ENCODE results near the gene LRP1.

Gene LRP1

DNA sequence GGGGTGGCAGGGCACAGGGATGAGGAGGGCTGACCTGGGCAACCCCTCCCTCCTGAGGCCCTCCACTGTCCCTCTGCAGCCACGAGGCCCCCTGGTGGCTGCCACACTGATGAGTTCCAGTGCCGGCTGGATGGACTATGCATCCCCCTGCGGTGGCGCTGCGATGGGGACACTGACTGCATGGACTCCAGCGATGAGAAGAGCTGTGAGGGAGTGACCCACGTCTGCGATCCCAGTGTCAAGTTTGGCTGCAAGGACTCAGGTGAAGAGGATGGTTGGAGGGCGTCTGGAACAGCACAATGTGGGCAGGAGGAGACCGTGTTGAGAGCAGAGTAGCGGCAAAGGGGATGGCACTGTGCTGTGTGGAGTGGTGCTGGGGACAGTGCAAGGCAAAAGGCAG, 44.8 kb downstream of the LRP1 start:
- Histone ChIP-seq H3K9me3 (ENCODE audit: control insufficient read depth, low read length) (no peaks in the 10 kb centered on the region), H3K27me3 (replicated peaks; ENCODE audit: control insufficient read depth, insufficient read depth, low read length, poor library complexity, severe bottlenecking) (no peaks in the 10 kb centered on the region), H3K4me3 (ENCODE audit: insufficient read depth, low read depth, low read length, poor library complexity, severe bottlenecking) (no peak overlapping the region), H3K36me3 (ENCODE audit: control insufficient read depth, insufficient read depth, low read length) (no peaks in the 10 kb centered on the region), H3K4me1 (ENCODE audit: control insufficient read depth, insufficient read depth, low read length, poor library complexity, severe bottlenecking) (no peaks in the 10 kb centered on the region), H3K27ac (ENCODE audit: insufficient read depth, low read length, poor library complexity, severe bottlenecking) (no peak overlapping the region)
- no peak for DNase-seq

DNA sequence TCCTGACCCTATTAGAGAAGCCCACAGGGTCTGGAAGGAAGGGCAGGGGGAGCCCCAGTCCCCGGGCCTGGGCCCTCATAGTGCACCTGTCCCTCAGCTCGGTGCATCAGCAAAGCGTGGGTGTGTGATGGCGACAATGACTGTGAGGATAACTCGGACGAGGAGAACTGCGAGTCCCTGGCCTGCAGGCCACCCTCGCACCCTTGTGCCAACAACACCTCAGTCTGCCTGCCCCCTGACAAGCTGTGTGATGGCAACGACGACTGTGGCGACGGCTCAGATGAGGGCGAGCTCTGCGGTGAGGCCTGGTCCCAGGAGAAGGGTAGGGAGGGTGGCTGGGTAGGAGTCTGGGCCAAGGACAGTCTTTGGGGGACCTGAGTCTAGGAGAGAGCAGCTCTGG, 45.4 kb downstream of the LRP1 start:
- Histone ChIP-seq H3K36me3 (ENCODE audit: control insufficient read depth, insufficient read depth, low read length) (no peaks in the 10 kb centered on the region), H3K27ac (ENCODE audit: insufficient read depth, low read length, poor library complexity, severe bottlenecking) (no peak overlapping the region), H3K4me1 (ENCODE audit: control insufficient read depth, insufficient read depth, low read length, poor library complexity, severe bottlenecking) (no peaks in the 10 kb centered on the region), H3K4me3 (ENCODE audit: insufficient read depth, low read depth, low read length, poor library complexity, severe bottlenecking) (no peak overlapping the region), H3K9me3 (ENCODE audit: control insufficient read depth, low read length) (no peaks in the 10 kb centered on the region), H3K27me3 (replicated peaks; ENCODE audit: control insufficient read depth, insufficient read depth, low read length, poor library complexity, severe bottlenecking) (no peaks in the 10 kb centered on the region)
- DNase-seq = no peak

DNA sequence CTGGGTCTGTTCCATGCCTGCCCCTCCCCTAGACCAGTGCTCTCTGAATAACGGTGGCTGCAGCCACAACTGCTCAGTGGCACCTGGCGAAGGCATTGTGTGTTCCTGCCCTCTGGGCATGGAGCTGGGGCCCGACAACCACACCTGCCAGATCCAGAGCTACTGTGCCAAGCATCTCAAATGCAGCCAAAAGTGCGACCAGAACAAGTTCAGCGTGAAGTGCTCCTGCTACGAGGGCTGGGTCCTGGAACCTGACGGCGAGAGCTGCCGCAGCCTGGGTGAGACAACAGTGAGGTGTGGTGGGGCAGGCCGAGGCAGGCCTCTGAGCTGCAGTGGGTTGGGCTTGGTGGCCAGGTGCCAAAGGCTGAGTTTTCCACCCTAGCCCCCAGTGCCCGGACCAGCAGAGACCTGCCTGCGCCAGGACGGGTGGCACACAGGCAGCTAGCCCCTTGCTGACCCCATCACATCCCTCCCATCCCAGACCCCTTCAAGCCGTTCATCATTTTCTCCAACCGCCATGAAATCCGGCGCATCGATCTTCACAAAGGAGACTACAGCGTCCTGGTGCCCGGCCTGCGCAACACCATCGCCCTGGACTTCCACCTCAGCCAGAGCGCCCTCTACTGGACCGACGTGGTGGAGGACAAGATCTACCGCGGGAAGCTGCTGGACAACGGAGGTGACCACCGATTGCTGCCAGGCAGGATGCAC, 47.3 kb downstream of the LRP1 start:
- Histone ChIP-seq H3K9me3 (ENCODE audit: control insufficient read depth, low read length) (no peaks in the 10 kb centered on the region), H3K4me3 (ENCODE audit: insufficient read depth, low read depth, low read length, poor library complexity, severe bottlenecking) (no peak overlapping the region), H3K27me3 (replicated peaks; ENCODE audit: control insufficient read depth, insufficient read depth, low read length, poor library complexity, severe bottlenecking) (no peaks in the 10 kb centered on the region), H3K4me1 (ENCODE audit: control insufficient read depth, insufficient read depth, low read length, poor library complexity, severe bottlenecking) (no peaks in the 10 kb centered on the region), H3K36me3 (ENCODE audit: control insufficient read depth, insufficient read depth, low read length) (no peaks in the 10 kb centered on the region), H3K27ac (ENCODE audit: insufficient read depth, low read length, poor library complexity, severe bottlenecking) (no peak overlapping the region)
- peak in 2 of 3 donors; percentile 5 to 18 for DNase-seq

DNA sequence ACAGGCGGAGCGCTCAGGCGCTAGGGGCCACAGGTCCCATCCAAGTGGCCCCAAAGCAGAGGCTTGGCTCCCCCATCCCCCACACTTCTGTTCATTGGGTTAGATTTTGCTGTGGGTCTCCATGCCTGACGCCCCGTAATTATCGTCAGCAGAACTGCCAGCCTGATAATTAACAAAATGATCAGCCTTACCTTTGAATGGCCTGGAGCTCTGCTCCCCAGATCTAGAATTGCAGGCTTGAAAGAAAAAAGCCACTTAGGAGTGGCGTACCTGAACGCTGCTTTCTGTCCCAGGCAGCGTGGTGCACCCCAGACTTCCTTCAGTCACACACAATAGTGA, 47.8 kb downstream of the LRP1 start:
- Histone ChIP-seq H3K4me3 (ENCODE audit: insufficient read depth, low read depth, low read length, poor library complexity, severe bottlenecking) (no peak overlapping the region), H3K27ac (ENCODE audit: insufficient read depth, low read length, poor library complexity, severe bottlenecking) (no peak overlapping the region), H3K36me3 (ENCODE audit: control insufficient read depth, insufficient read depth, low read length) (no peaks in the 10 kb centered on the region), H3K27me3 (replicated peaks; ENCODE audit: control insufficient read depth, insufficient read depth, low read length, poor library complexity, severe bottlenecking) (no peaks in the 10 kb centered on the region), H3K4me1 (ENCODE audit: control insufficient read depth, insufficient read depth, low read length, poor library complexity, severe bottlenecking) (no peaks in the 10 kb centered on the region), H3K9me3 (ENCODE audit: control insufficient read depth, low read length) (no peaks in the 10 kb centered on the region)
- DNase-seq = no peak

DNA sequence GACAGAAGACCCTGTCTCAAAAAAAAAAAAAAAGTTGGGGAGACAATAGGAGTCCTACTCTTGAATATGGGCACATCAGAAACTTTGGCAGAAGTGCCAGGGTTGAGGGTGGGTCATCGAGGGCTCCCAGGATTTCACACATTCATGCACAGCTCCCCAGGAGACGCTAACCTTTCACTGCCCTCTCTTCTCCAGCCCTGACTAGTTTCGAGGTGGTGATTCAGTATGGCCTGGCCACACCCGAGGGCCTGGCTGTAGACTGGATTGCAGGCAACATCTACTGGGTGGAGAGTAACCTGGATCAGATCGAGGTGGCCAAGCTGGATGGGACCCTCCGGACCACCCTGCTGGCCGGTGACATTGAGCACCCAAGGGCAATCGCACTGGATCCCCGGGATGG, 48.6 kb downstream of the LRP1 start:
- Histone ChIP-seq H3K36me3 (ENCODE audit: control insufficient read depth, insufficient read depth, low read length) (no peaks in the 10 kb centered on the region), H3K27me3 (replicated peaks; ENCODE audit: control insufficient read depth, insufficient read depth, low read length, poor library complexity, severe bottlenecking) (no peaks in the 10 kb centered on the region), H3K9me3 (ENCODE audit: control insufficient read depth, low read length) (no peaks in the 10 kb centered on the region), H3K4me1 (ENCODE audit: control insufficient read depth, insufficient read depth, low read length, poor library complexity, severe bottlenecking) (no peaks in the 10 kb centered on the region), H3K27ac (ENCODE audit: insufficient read depth, low read length, poor library complexity, severe bottlenecking) (no peak overlapping the region), H3K4me3 (ENCODE audit: insufficient read depth, low read depth, low read length, poor library complexity, severe bottlenecking) (no peak overlapping the region)
- DNase-seq = no peak

DNA sequence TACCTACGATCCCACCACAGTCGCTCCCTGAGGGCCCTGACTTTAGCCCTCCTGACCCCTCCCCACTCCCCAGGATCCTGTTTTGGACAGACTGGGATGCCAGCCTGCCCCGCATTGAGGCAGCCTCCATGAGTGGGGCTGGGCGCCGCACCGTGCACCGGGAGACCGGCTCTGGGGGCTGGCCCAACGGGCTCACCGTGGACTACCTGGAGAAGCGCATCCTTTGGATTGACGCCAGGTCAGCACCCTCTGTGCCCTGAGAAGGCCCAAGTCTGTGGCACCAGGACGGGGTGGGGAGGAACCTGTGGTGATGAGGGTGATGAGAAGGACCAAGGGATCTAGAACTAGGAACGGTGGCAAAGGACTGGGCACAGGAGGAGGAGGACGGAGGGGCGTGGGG, 49.1 kb downstream of the LRP1 start:
- H3K36me3 ChIP-seq (ENCODE audit: control insufficient read depth, insufficient read depth, low read length) = no peaks in the 10 kb centered on the region

DNA sequence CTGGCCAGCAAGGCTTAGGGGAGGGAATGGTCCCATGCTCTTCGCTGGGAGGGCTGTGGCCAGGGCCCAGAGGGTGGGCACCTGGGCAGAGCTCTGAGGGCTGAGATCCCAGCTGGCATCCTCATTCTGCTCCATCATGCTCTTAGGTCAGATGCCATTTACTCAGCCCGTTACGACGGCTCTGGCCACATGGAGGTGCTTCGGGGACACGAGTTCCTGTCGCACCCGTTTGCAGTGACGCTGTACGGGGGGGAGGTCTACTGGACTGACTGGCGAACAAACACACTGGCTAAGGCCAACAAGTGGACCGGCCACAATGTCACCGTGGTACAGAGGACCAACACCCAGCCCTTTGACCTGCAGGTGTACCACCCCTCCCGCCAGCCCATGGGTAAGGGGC, 49.9 kb downstream of the LRP1 start:
- DNase-seq = no peak
- Histone ChIP-seq H3K4me3 (ENCODE audit: insufficient read depth, low read depth, low read length, poor library complexity, severe bottlenecking) (no peak overlapping the region), H3K4me1 (ENCODE audit: control insufficient read depth, insufficient read depth, low read length, poor library complexity, severe bottlenecking) (no peaks in the 10 kb centered on the region), H3K36me3 (ENCODE audit: control insufficient read depth, insufficient read depth, low read length) (no peaks in the 10 kb centered on the region), H3K27ac (ENCODE audit: insufficient read depth, low read length, poor library complexity, severe bottlenecking) (no peak overlapping the region), H3K27me3 (replicated peaks; ENCODE audit: control insufficient read depth, insufficient read depth, low read length, poor library complexity, severe bottlenecking) (no peaks in the 10 kb centered on the region), H3K9me3 (ENCODE audit: control insufficient read depth, low read length) (no peaks in the 10 kb centered on the region)

More for the DNA sequence above, 49.1 kb downstream of the LRP1 start:
- Histone ChIP-seq H3K4me1 (ENCODE audit: control insufficient read depth, insufficient read depth, low read length, poor library complexity, severe bottlenecking) (no peaks in the 10 kb centered on the region), H3K4me3 (ENCODE audit: insufficient read depth, low read depth, low read length, poor library complexity, severe bottlenecking) (no peak overlapping the region), H3K27me3 (replicated peaks; ENCODE audit: control insufficient read depth, insufficient read depth, low read length, poor library complexity, severe bottlenecking) (no peaks in the 10 kb centered on the region), H3K9me3 (ENCODE audit: control insufficient read depth, low read length) (no peaks in the 10 kb centered on the region), H3K27ac (ENCODE audit: insufficient read depth, low read length, poor library complexity, severe bottlenecking) (no peak overlapping the region)
- no peak for DNase-seq

DNA sequence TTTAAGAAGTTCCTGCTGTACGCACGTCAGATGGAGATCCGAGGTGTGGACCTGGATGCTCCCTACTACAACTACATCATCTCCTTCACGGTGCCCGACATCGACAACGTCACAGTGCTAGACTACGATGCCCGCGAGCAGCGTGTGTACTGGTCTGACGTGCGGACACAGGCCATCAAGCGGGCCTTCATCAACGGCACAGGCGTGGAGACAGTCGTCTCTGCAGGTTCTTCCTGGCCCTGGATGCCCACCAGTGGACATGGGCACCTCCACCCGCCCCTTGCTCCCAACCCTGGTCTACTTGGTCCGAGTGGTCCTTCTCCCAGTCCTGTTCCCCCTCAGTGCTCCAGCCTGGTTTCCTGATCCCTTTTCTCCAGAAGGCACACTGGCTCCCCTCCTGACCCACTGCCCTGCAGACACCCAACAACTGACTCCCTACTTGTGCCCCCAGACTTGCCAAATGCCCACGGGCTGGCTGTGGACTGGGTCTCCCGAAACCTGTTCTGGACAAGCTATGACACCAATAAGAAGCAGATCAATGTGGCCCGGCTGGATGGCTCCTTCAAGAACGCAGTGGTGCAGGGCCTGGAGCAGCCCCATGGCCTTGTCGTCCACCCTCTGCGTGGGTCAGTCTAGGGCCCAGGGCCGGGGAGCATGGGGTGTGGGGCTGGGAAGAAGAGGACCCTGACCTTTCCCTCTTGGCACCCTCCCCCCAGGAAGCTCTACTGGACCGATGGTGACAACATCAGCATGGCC, 51.2 kb downstream of the LRP1 start:
- DNase-seq = no peak
- H3K4me3 ChIP-seq (ENCODE audit: insufficient read depth, low read depth, low read length, poor library complexity, severe bottlenecking) = no peak overlapping the region
- no peaks in the 10 kb centered on the region for H3K27me3 ChIP-seq (replicated peaks; ENCODE audit: control insufficient read depth, insufficient read depth, low read length, poor library complexity, severe bottlenecking)
- H3K27ac ChIP-seq (ENCODE audit: insufficient read depth, low read length, poor library complexity, severe bottlenecking) = no peak overlapping the region
- no peaks in the 10 kb centered on the region for H3K9me3 ChIP-seq (ENCODE audit: control insufficient read depth, low read length)
- no peaks in the 10 kb centered on the region for H3K4me1 ChIP-seq (ENCODE audit: control insufficient read depth, insufficient read depth, low read length, poor library complexity, severe bottlenecking)
- no peaks in the 10 kb centered on the region for H3K36me3 ChIP-seq (ENCODE audit: control insufficient read depth, insufficient read depth, low read length)

DNA sequence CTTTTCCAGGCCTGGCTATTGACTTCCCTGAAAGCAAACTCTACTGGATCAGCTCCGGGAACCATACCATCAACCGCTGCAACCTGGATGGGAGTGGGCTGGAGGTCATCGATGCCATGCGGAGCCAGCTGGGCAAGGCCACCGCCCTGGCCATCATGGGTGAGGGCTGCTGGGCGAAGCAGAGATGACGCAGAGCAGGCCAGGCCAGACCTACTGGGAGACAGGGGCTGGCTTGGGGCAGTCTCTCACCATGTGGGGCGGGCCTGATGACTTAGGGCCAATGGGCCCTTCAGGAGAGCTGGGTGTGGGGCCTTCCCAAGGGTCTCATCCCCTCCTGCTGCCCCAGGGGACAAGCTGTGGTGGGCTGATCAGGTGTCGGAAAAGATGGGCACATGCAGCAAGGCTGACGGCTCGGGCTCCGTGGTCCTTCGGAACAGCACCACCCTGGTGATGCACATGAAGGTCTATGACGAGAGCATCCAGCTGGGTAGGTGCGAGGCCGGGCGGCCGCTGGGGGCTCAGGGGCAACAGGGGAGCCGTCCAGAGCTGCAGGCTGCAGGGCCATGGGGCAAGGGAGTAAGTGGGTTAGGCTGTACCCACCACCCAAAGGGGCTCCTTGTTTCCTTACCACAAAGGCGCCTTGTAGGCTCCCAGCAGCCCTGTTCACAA, 52.2 kb downstream of the LRP1 start:
- Histone ChIP-seq H3K36me3 (ENCODE audit: control insufficient read depth, insufficient read depth, low read length) (no peaks in the 10 kb centered on the region), H3K4me1 (ENCODE audit: control insufficient read depth, insufficient read depth, low read length, poor library complexity, severe bottlenecking) (no peaks in the 10 kb centered on the region), H3K27ac (ENCODE audit: insufficient read depth, low read length, poor library complexity, severe bottlenecking) (no peak overlapping the region), H3K9me3 (ENCODE audit: control insufficient read depth, low read length) (no peaks in the 10 kb centered on the region), H3K4me3 (ENCODE audit: insufficient read depth, low read depth, low read length, poor library complexity, severe bottlenecking) (no peak overlapping the region), H3K27me3 (replicated peaks; ENCODE audit: control insufficient read depth, insufficient read depth, low read length, poor library complexity, severe bottlenecking) (no peaks in the 10 kb centered on the region)
- DNase-seq = no peak

DNA sequence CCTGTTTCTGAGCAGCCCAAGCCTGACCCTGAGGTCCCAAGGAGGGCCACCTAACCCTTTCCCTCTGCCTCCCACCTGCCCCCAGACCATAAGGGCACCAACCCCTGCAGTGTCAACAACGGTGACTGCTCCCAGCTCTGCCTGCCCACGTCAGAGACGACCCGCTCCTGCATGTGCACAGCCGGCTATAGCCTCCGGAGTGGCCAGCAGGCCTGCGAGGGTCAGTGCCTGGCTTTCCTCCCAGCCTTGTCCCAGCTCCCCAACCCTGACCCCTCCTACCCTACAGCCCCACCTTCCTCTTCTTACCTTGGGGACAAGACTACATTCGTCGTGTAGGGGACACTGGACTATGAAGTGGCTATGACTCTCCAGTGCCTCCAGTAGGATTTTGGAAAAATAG, 52.8 kb downstream of the LRP1 start:
- no peaks in the 10 kb centered on the region for H3K4me1 ChIP-seq (ENCODE audit: control insufficient read depth, insufficient read depth, low read length, poor library complexity, severe bottlenecking)
- no peak for DNase-seq
- H3K36me3 ChIP-seq (ENCODE audit: control insufficient read depth, insufficient read depth, low read length) = no peaks in the 10 kb centered on the region
- H3K27ac ChIP-seq (ENCODE audit: insufficient read depth, low read length, poor library complexity, severe bottlenecking) = no peak overlapping the region
- no peaks in the 10 kb centered on the region for H3K27me3 ChIP-seq (replicated peaks; ENCODE audit: control insufficient read depth, insufficient read depth, low read length, poor library complexity, severe bottlenecking)
- no peak overlapping the region for H3K4me3 ChIP-seq (ENCODE audit: insufficient read depth, low read depth, low read length, poor library complexity, severe bottlenecking)
- H3K9me3 ChIP-seq (ENCODE audit: control insufficient read depth, low read length) = no peaks in the 10 kb centered on the region

All from effector memory CD4-positive, alpha-beta T cell (primary cell).